ENCODE results near the gene NCBP1. TPM values are rescaled to one million over a fixed set of nuclear protein-coding genes. Genes with fewer than 3 reads are reported as not detected.
"Not testable (repeated sequence)": the region's sequence is repeated elsewhere in the genome, so short reads cannot be mapped to it uniquely, and the experiment has no call there.

NCBP1 gene
- total and polyA plus RNA-seq, 4 donors: 3.5 to 24.0 (median 15.5) TPM

- Histone ChIP-seq H3K27me3 (ENCODE audit: control insufficient read depth in 1 of 2, insufficient read depth in 2 of 2, low read length in 1 of 2) (no peaks in the 10 kb centered on the region), H3K9me3 (ENCODE audit: control insufficient read depth, low read length) (no peaks in the 10 kb centered on the region), H3K4me1 (ENCODE audit: control insufficient read depth in 1 of 2, insufficient read depth in 2 of 2, low read length in 2 of 2) (no peaks in the 10 kb centered on the region), H3K36me3 (ENCODE audit: control insufficient read depth in 1 of 2, insufficient read depth in 2 of 2, low read length in 1 of 2) (peaks cover 2% of the 10 kb centered on the region in 2 donors), H3K4me3 (ENCODE audit: low read length in 2 of 2) (no peak overlapping the region), H3K27ac (ENCODE audit: low read depth in 1 of 2, low read length in 2 of 2) (no peak overlapping the region)
- ATAC-seq (ENCODE audit: low FRiP score) (no peak), DNase-seq (no peak)
- WGBS, 2 donors: 87% methylated on average over 1 of the region's 1 CpG
- intact Hi-C loops (cut with DNase I): loop anchor here in 1 of 2 donors (5.0 kb wide), 1 partner anchor 211 kb away; no protein-coding TSS in a partner anchor
Measured at GRCh38 chr9:97617939-97618416, 15.6 kb upstream of the NCBP1 start.

- DNase-seq; H3K4me3 ChIP-seq (ENCODE audit: low read length in 2 of 2); intact Hi-C loops (cut with DNase I); H3K27me3 ChIP-seq (ENCODE audit: control insufficient read depth in 1 of 2, insufficient read depth in 2 of 2, low read length in 1 of 2); H3K36me3 ChIP-seq (ENCODE audit: control insufficient read depth in 1 of 2, insufficient read depth in 2 of 2, low read length in 1 of 2); H3K9me3 ChIP-seq (ENCODE audit: control insufficient read depth, low read length); H3K4me1 ChIP-seq (ENCODE audit: control insufficient read depth in 1 of 2, insufficient read depth in 2 of 2, low read length in 2 of 2); H3K27ac ChIP-seq (ENCODE audit: low read depth in 1 of 2, low read length in 2 of 2); ATAC-seq (ENCODE audit: low FRiP score): not testable (repeated sequence)
- 92 to 96% methylated on average over 2 of the region's 2 CpGs for WGBS, 2 donors
Measured at GRCh38 chr9:97620063-97620462, 13.6 kb upstream of the NCBP1 start.

- H3K9me3 ChIP-seq (ENCODE audit: control insufficient read depth, low read length); H3K36me3 ChIP-seq (ENCODE audit: control insufficient read depth in 1 of 2, insufficient read depth in 2 of 2, low read length in 1 of 2); intact Hi-C loops (cut with DNase I); DNase-seq; H3K27ac ChIP-seq (ENCODE audit: low read depth in 1 of 2, low read length in 2 of 2); ATAC-seq (ENCODE audit: low FRiP score); H3K4me1 ChIP-seq (ENCODE audit: control insufficient read depth in 1 of 2, insufficient read depth in 2 of 2, low read length in 2 of 2); H3K4me3 ChIP-seq (ENCODE audit: low read length in 2 of 2); H3K27me3 ChIP-seq (ENCODE audit: control insufficient read depth in 1 of 2, insufficient read depth in 2 of 2, low read length in 1 of 2): not testable (repeated sequence)
- WGBS, 2 donors: 94 to 96% methylated on average over 5 of the region's 5 CpGs
Measured at GRCh38 chr9:97622483-97622882, 11.1 kb upstream of the NCBP1 start.

- Histone ChIP-seq H3K4me1 (ENCODE audit: control insufficient read depth in 1 of 2, insufficient read depth in 2 of 2, low read length in 2 of 2) (peaks cover 0 to 3% of the 10 kb centered on the region in 2 donors), H3K4me3 (ENCODE audit: low read length in 2 of 2) (no peak overlapping the region), H3K9me3 (ENCODE audit: control insufficient read depth, low read length) (no peaks in the 10 kb centered on the region), H3K36me3 (ENCODE audit: control insufficient read depth in 1 of 2, insufficient read depth in 2 of 2, low read length in 1 of 2) (peaks cover 7 to 8% of the 10 kb centered on the region in 2 donors), H3K27me3 (ENCODE audit: control insufficient read depth in 1 of 2, insufficient read depth in 2 of 2, low read length in 1 of 2) (no peaks in the 10 kb centered on the region), H3K27ac (ENCODE audit: low read depth in 1 of 2, low read length in 2 of 2) (no peak overlapping the region)
- WGBS, 2 donors: 87 to 94% methylated on average over 1 of the region's 1 CpG
- intact Hi-C loops (cut with DNase I): no loop called here
- DNase-seq (no peak), ATAC-seq (ENCODE audit: low FRiP score) (no peak)
Measured at GRCh38 chr9:97623946-97624345, 9.7 kb upstream of the NCBP1 start.

GRCh38 chr9:97625620-97626019 lies 8.0 kb upstream of the NCBP1 start:
- Histone ChIP-seq H3K27me3 (ENCODE audit: control insufficient read depth in 1 of 2, insufficient read depth in 2 of 2, low read length in 1 of 2) (no peaks in the 10 kb centered on the region), H3K4me1 (ENCODE audit: control insufficient read depth in 1 of 2, insufficient read depth in 2 of 2, low read length in 2 of 2) (peaks cover 0 to 3% of the 10 kb centered on the region in 2 donors), H3K9me3 (ENCODE audit: control insufficient read depth, low read length) (no peaks in the 10 kb centered on the region), H3K4me3 (ENCODE audit: low read length in 2 of 2) (no peak overlapping the region), H3K36me3 (ENCODE audit: control insufficient read depth in 1 of 2, insufficient read depth in 2 of 2, low read length in 1 of 2) (peaks cover 7 to 8% of the 10 kb centered on the region in 2 donors), H3K27ac (ENCODE audit: low read depth in 1 of 2, low read length in 2 of 2) (no peak overlapping the region)
- DNase-seq: no peak
- 63 to 71% methylated on average over 3 of the region's 3 CpGs for WGBS, 2 donors
- intact Hi-C loops (cut with DNase I): no loop called here
- no peak for ATAC-seq (ENCODE audit: low FRiP score)

GRCh38 chr9:97627624-97628023 lies 6.0 kb upstream of the NCBP1 start:
- Histone ChIP-seq H3K27ac (ENCODE audit: low read depth in 1 of 2, low read length in 2 of 2) (no peak overlapping the region), H3K4me1 (ENCODE audit: control insufficient read depth in 1 of 2, insufficient read depth in 2 of 2, low read length in 2 of 2) (peaks cover 0 to 3% of the 10 kb centered on the region in 2 donors), H3K9me3 (ENCODE audit: control insufficient read depth, low read length) (no peaks in the 10 kb centered on the region), H3K4me3 (ENCODE audit: low read length in 2 of 2) (no peak overlapping the region), H3K27me3 (ENCODE audit: control insufficient read depth in 1 of 2, insufficient read depth in 2 of 2, low read length in 1 of 2) (no peaks in the 10 kb centered on the region), H3K36me3 (ENCODE audit: control insufficient read depth in 1 of 2, insufficient read depth in 2 of 2, low read length in 1 of 2) (peaks cover 7% of the 10 kb centered on the region in 2 donors)
- 68 to 71% methylated on average over 5 of the region's 5 CpGs for WGBS, 2 donors
- no peak for ATAC-seq (ENCODE audit: low FRiP score)
- no peak for DNase-seq
- intact Hi-C loops (cut with DNase I): no loop called here

GRCh38 chr9:97628668-97629067 lies 5.0 kb upstream of the NCBP1 start:
- Histone ChIP-seq H3K27ac (ENCODE audit: low read depth in 1 of 2, low read length in 2 of 2) (no peak overlapping the region), H3K27me3 (ENCODE audit: control insufficient read depth in 1 of 2, insufficient read depth in 2 of 2, low read length in 1 of 2) (no peaks in the 10 kb centered on the region), H3K9me3 (ENCODE audit: control insufficient read depth, low read length) (no peaks in the 10 kb centered on the region), H3K36me3 (ENCODE audit: control insufficient read depth in 1 of 2, insufficient read depth in 2 of 2, low read length in 1 of 2) (peaks cover 7% of the 10 kb centered on the region in 2 donors), H3K4me1 (ENCODE audit: control insufficient read depth in 1 of 2, insufficient read depth in 2 of 2, low read length in 2 of 2) (peaks cover 0 to 3% of the 10 kb centered on the region in 2 donors), H3K4me3 (ENCODE audit: low read length in 2 of 2) (no peak overlapping the region)
- intact Hi-C loops (cut with DNase I): no loop called here
- DNase-seq: no peak
- ATAC-seq (ENCODE audit: low FRiP score): no peak
- WGBS, 2 donors: 90 to 93% methylated on average over 3 of the region's 3 CpGs

GRCh38 chr9:97629156-97629555 lies 4.5 kb upstream of the NCBP1 start:
- no peak overlapping the region for H3K27ac ChIP-seq (ENCODE audit: low read depth in 1 of 2, low read length in 2 of 2)
- intact Hi-C loops (cut with DNase I): no loop called here
- H3K36me3 ChIP-seq (ENCODE audit: control insufficient read depth in 1 of 2, insufficient read depth in 2 of 2, low read length in 1 of 2): peaks cover 3 to 5% of the 10 kb centered on the region in 2 donors
- ATAC-seq (ENCODE audit: low FRiP score) (no peak), DNase-seq (no peak)
- no peaks in the 10 kb centered on the region for H3K27me3 ChIP-seq (ENCODE audit: control insufficient read depth in 1 of 2, insufficient read depth in 2 of 2, low read length in 1 of 2)
- H3K9me3 ChIP-seq (ENCODE audit: control insufficient read depth, low read length): no peaks in the 10 kb centered on the region
- peaks cover 0 to 3% of the 10 kb centered on the region in 2 donors for H3K4me1 ChIP-seq (ENCODE audit: control insufficient read depth in 1 of 2, insufficient read depth in 2 of 2, low read length in 2 of 2)
- no peak overlapping the region for H3K4me3 ChIP-seq (ENCODE audit: low read length in 2 of 2)

- no peak for DNase-seq
- intact Hi-C loops (cut with DNase I): no loop called here
- Histone ChIP-seq H3K4me1 (ENCODE audit: control insufficient read depth in 1 of 2, insufficient read depth in 2 of 2, low read length in 2 of 2) (peaks cover 0 to 6% of the 10 kb centered on the region in 2 donors), H3K9me3 (ENCODE audit: control insufficient read depth, low read length) (no peaks in the 10 kb centered on the region), H3K4me3 (ENCODE audit: low read length in 2 of 2) (no peak overlapping the region), H3K27ac (ENCODE audit: low read depth in 1 of 2, low read length in 2 of 2) (no peak overlapping the region), H3K27me3 (ENCODE audit: control insufficient read depth in 1 of 2, insufficient read depth in 2 of 2, low read length in 1 of 2) (no peaks in the 10 kb centered on the region), H3K36me3 (ENCODE audit: control insufficient read depth in 1 of 2, insufficient read depth in 2 of 2, low read length in 1 of 2) (peaks cover 0 to 1% of the 10 kb centered on the region in 2 donors)
- no peak for ATAC-seq (ENCODE audit: low FRiP score)
Measured at GRCh38 chr9:97630591-97630990, 3.0 kb upstream of the NCBP1 start.
